WTC11 (cell line): ENCODE results near the gene ZSCAN23. TPM values are rescaled to one million over a fixed set of nuclear protein-coding genes. Genes with fewer than 3 reads are reported as not detected.

Source experiments
- IRF2 ChIP-seq: sonication (generic); formaldehyde crosslinking; IDR thresholded peaks from 2 replicates; pipeline ENCODE4 v1.8.0; 2022; ENCODE audit warnings: low read depth, missing genetic modification reagents, borderline replicate concordance
- NR3C1 ChIP-seq: sonication (generic); formaldehyde crosslinking; conservative IDR thresholded peaks from 2 replicates; pipeline ENCODE4 v1.8.1; 2023; ENCODE audit warnings: low read depth, mild to moderate bottlenecking, missing genetic modification reagents
- RELA ChIP-seq: sonication (generic); formaldehyde crosslinking; IDR thresholded peaks from 2 replicates; pipeline ENCODE4 v1.8.1; 2022; ENCODE audit warnings: missing genetic modification reagents, mild to moderate bottlenecking, borderline replicate concordance
- SMAD4 ChIP-seq: sonication (generic); formaldehyde crosslinking; IDR thresholded peaks from 2 replicates; pipeline ENCODE4 v1.8.0; 2022; ENCODE audit warnings: mild to moderate bottlenecking, missing genetic modification reagents
- ZNF317 ChIP-seq: sonication (generic); formaldehyde crosslinking; IDR thresholded peaks from 2 replicates; pipeline ENCODE4 v1.8.1; 2023; ENCODE audit warnings: low read depth, mild to moderate bottlenecking, moderate library complexity, missing genetic modification reagents, borderline replicate concordance
- total RNA-seq: library from RNA; stranded (reverse); gene quantifications from 3 replicates; pipeline ENCODE4 v1.2.3, GENCODE V29; 2021
- TF ChIP-seq, protein P1 (sequence below): fragments of 250-450 bp; sonication (Bioruptor Pico); IDR thresholded peaks from 2 replicates; pipeline ENCODE4 v1.9.0; 2021; ENCODE audit warnings: mild to moderate bottlenecking, borderline replicate concordance

The ZSCAN23 gene
- total RNA-seq, 1 experiment from 2014 or later: 8.7 TPM

DNA sequence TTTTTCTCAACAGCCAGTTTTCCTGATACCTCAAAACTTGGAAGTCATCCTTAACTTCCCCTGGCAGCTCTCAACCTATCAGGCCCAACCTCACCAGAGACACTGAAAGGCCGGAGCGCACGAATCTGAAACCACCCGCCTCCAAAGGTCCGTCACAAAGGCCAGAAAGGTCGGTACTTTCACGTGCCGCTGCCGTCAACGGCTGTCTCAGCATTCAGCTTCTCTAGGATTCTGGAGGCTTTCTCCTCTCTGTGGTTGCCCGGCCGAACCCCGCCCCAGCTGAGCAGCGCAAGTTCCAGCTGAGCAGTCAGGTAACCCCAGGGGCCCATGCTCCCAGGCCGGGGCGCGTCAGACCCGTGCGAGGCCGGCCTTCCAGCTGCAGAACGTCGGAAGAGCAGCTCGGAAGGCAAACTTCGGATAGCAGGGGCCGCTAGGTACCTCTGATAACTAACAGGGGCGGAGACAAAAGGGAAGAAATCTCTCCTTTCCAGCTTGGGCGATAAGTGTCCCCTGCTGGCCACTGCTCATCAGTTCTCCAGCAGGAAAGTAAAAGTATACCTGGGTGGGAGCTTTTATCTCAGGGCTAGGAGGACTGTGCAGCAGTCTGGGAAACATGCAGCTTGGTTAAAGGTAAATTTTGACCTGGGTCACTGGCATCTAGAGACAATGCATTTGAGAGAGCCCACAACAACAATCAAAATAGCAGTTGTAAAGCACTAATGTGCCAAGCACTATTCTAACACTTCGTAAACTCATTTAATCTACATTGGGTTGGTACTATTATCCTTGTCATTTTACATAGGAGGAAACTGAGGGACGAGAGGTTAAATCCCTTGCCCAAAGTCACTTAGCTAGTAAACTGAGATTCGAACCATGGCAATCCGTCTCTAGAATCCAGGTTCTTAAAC lies 59.8 kb downstream of the ZSCAN23 start (continued):
- TF ChIP-seq, protein P1, sequence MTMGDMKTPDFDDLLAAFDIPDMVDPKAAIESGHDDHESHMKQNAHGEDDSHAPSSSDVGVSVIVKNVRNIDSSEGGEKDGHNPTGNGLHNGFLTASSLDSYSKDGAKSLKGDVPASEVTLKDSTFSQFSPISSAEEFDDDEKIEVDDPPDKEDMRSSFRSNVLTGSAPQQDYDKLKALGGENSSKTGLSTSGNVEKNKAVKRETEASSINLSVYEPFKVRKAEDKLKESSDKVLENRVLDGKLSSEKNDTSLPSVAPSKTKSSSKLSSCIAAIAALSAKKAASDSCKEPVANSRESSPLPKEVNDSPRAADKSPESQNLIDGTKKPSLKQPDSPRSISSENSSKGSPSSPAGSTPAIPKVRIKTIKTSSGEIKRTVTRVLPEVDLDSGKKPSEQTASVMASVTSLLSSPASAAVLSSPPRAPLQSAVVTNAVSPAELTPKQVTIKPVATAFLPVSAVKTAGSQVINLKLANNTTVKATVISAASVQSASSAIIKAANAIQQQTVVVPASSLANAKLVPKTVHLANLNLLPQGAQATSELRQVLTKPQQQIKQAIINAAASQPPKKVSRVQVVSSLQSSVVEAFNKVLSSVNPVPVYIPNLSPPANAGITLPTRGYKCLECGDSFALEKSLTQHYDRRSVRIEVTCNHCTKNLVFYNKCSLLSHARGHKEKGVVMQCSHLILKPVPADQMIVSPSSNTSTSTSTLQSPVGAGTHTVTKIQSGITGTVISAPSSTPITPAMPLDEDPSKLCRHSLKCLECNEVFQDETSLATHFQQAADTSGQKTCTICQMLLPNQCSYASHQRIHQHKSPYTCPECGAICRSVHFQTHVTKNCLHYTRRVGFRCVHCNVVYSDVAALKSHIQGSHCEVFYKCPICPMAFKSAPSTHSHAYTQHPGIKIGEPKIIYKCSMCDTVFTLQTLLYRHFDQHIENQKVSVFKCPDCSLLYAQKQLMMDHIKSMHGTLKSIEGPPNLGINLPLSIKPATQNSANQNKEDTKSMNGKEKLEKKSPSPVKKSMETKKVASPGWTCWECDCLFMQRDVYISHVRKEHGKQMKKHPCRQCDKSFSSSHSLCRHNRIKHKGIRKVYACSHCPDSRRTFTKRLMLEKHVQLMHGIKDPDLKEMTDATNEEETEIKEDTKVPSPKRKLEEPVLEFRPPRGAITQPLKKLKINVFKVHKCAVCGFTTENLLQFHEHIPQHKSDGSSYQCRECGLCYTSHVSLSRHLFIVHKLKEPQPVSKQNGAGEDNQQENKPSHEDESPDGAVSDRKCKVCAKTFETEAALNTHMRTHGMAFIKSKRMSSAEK (CRISPR knock-in tag): no peak; the same call in 1 of the 2 replicates
- TF ChIP-seq IRF2 (CRISPR knock-in tag) (no peak), NR3C1 (no peak), RELA (CRISPR knock-in tag) (no peak), ZNF317 (CRISPR knock-in tag) (no peak), SMAD4 (CRISPR knock-in tag) (no peak)

Other genes starting within 250 kb of the ZSCAN23 start
- gene ZSCAN9, start 218.2 kb downstream of the ZSCAN23 start, total RNA-seq: 13.0 to 15.1 TPM (median 14.5 TPM) in 3 replicates
- 6.4 to 7.3 TPM (median 7.0 TPM) in 3 replicates for gene ZKSCAN4, start 191.2 kb downstream of the ZSCAN23 start, total RNA-seq
- 0.26 to 0.46 TPM (median 0.41 TPM) in 3 replicates for gene NKAPL, start 184.2 kb downstream of the ZSCAN23 start, total RNA-seq
- 5.2 to 7.5 TPM (median 6.6 TPM) in 3 replicates for gene ZSCAN26, start 176.3 kb downstream of the ZSCAN23 start, total RNA-seq
- 6.8 to 7.5 TPM (median 6.9 TPM) in 3 replicates for gene PGBD1, start 161.9 kb downstream of the ZSCAN23 start, total RNA-seq
- gene ZSCAN31, start 107.3 kb downstream of the ZSCAN23 start, total RNA-seq: 6.6 to 9.1 TPM (median 7.4 TPM) in 3 replicates
- gene ZKSCAN3, start 93.5 kb downstream of the ZSCAN23 start, total RNA-seq: 5.4 to 8.4 TPM (median 6.8 TPM) in 3 replicates
- gene ZSCAN12, start 43.7 kb downstream of the ZSCAN23 start, total RNA-seq: 7.8 to 8.5 TPM (median 8.3 TPM) in 3 replicates
- not detected in 3 replicates for gene GPX6, start 72.3 kb upstream of the ZSCAN23 start, total RNA-seq
- not detected in 3 replicates for gene GPX5, start 82.4 kb upstream of the ZSCAN23 start, total RNA-seq